T-helper 22 cell (primary cell): Measurements from ENCODE around the gene JMJD7.

ENCODE experiments used
- DNase-seq: peaks from one replicate; pipeline ENCODE4 v3.0.0-alpha.2; 2020; ENCODE audit warnings: low read depth

Gene JMJD7

DNA sequence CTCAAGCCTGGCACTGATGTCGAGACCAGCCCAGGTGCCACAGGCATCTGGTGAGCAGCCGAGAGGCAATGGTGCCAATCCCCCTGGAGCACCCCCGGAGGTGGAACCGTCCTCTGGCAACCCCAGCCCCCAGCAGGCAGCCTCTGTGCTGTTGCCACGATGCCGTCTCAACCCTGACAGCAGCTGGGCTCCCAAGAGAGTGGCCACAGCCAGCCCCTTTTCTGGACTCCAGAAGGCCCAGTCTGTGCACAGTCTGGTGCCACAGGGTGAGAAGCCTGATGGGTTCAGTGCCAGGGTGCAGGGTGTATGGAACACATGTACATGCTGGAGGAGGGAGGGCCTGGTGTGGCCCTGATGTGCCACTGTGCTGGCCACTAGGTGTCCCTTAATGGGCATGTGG is 4.9 kb upstream of the JMJD7 start:
- no peak for DNase-seq

GRCh38 chr15:41823502-41823901 is 4.4 kb upstream of the JMJD7 start:
- no peak for DNase-seq

DNA sequence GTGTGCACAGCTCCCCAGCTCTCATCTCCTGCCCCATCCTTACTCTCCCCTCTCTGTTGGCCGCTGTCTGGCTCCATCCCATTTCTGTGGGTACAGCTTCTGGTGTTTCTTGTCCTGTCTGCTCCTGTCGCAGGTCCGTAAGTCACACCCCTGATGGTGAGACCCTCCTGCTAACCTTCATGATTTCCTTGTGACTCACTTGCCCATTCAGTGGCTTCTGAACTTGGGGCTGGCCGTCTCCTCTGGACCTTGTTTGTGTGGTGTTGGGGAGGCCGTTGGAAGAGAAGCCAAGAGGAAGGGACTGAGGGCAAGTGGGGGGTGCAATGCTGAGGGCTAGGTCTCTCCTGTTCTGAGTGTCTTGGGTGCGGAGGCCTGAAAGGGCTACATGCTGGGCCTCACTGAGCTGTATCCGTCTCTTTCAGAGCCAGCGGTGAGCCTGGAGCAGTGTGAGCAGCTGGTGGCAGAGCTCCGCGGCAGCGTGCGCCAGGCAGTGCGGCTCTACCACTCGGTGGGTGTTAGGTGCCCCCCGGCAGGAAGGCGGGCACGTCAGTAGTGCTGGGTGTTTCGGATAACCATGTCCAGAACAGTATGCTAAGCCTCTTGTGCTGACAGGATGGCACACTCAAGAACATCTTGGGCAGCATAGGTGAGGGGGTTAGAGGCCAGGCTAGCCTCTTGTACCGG is 3.7 kb upstream of the JMJD7 start:
- no peak for DNase-seq

GRCh38 chr15:41825145-41825544 is 2.7 kb upstream of the JMJD7 start:
- DNase-seq: no peak

- no peak for DNase-seq
These were observed 2.0 kb upstream of the JMJD7 start for GRCh38 chr15:41825572-41826535.

- DNase-seq: peak; percentile 41
These were observed 507 bp upstream of the JMJD7 start for GRCh38 chr15:41827290-41827879.

DNA sequence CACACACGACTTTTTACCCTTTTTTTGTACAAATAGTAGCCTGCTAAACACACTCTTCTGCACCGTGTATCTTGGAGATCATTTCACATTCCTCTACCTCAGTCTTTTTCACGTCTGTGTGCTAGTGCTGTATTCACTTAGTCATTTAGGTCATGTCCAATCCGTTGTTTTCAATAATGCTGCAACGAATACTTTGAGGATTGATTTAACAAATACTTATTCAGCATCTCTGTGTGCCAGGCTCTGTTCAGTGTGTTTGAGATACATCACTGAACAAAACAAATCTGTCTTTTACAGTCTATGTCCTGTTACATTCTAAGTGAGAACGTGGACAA is 882 bp downstream of the JMJD7 start:
- DNase-seq: no peak

DNA sequence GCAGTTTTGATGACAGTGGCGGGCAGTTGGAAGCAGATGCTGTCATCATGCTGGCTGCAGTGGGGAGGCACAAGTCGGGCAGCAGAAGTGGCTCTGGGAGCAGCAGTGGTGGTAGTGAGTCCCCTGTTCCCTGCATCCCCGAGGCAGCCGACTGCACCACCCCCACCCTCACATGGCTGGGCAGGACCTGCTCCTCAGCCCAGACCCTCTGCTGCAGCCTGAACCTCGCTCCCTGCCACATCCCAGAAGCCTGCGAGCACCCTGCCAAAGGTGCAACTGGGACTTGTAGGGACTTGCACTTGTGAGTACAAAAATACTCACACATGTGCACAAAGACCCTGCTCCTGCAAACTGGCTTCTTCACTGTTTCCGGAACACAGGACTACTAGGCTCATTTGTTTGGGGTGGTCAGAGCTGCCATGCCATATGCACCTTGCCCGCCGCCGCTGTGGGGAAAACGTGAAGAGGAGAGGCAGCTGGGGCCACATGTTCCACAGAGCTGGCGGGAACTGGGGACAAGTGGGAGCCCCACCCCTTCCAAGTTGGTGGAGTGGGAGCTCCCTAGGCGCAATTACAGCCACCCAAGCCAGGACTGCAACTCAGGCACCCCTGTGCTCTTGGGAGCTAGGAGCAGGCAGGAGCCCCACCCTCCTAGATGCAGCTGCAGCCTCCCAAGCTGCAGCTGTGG is 2.2 kb downstream of the JMJD7 start:
- no peak for DNase-seq

DNA sequence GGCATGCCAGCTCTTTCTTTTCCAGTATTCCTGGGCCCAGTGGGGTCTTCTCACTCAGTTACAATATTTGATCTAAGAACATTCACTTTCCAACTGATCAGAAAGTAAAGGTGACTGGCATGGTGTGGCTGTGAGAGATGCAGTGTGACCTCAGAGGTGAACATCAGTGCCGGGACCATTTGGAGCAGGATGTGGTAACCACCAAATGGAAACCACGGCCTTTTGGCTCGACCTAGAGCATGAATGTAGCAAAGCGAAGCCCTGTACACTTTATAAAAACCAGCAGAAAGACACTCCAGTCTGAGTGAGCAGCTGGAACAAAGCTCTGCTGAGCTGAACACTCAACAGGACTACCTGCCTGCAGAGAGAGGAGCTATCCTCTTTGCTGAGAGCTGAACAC is 3.4 kb downstream of the JMJD7 start:
- peak; percentile 32 for DNase-seq

GRCh38 chr15:41832208-41832607 is 4.3 kb downstream of the JMJD7 start:
- no peak for DNase-seq

DNA sequence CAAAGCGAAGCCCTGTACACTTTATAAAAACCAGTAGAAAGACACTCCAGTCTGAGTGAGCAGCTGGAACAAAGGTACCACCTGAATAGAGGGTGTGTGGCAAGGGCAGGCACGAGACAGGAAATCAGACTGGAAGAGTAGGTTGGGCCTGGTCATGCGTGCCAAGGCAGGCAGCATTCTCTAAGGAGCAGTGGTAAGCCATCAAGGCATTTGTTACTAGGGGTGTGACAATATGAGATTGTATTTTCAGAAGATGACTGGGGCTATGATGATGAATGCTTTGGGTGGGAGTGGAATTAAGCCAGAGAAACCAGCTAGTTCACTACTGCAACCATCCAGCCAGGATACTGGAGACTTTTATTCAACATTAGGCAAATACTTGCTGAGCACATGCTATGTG is 5.0 kb downstream of the JMJD7 start:
- no peak for DNase-seq

- no peak for DNase-seq
These were observed 6.2 kb downstream of the JMJD7 start for GRCh38 chr15:41834096-41834495.

GRCh38 chr15:41836073-41836472 is 8.2 kb downstream of the JMJD7 start:
- no peak for DNase-seq

DNA sequence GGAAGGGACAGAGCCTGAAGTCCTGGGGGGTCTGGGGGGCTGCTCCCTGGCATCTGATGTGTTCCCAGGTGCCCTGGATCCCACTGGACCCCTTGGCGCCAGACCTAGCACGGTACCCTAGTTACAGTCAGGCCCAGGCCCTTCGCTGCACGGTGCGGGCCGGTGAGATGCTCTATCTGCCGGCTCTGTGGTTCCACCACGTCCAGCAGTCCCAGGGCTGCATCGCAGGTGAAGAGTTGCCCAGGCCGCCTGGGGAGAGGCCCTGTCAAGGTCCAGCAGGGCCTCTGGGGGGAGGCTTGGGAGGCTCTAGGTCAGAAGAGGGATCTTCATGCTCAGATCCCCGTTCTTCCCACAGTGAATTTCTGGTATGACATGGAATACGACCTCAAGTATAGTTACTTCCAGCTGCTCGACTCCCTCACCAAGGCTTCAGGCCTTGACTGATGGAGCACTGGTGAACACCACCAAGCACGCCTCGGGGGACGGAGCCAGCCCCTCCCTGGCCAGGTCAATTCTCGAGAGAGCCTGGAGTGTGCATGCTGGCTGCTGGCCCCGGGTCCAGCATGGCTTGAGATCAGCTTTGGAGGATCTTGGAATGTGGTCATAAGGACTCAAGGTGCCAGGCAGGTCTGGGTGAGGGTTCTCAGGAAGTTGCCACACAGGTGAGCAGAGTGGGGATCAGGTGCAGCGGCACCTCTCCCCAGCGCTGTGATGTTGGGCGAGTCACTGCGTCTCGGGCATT is 9.0 kb downstream of the JMJD7 start:
- no peak for DNase-seq

- DNase-seq: no peak
These were observed 10.6 kb downstream of the JMJD7 start, which contains the start of gene PLA2G4B for GRCh38 chr15:41838400-41838897. PLA2G4B (plus strand) TSS chr15:41838847; CDS start chr15:41838914, 67 bp downstream.

DNA sequence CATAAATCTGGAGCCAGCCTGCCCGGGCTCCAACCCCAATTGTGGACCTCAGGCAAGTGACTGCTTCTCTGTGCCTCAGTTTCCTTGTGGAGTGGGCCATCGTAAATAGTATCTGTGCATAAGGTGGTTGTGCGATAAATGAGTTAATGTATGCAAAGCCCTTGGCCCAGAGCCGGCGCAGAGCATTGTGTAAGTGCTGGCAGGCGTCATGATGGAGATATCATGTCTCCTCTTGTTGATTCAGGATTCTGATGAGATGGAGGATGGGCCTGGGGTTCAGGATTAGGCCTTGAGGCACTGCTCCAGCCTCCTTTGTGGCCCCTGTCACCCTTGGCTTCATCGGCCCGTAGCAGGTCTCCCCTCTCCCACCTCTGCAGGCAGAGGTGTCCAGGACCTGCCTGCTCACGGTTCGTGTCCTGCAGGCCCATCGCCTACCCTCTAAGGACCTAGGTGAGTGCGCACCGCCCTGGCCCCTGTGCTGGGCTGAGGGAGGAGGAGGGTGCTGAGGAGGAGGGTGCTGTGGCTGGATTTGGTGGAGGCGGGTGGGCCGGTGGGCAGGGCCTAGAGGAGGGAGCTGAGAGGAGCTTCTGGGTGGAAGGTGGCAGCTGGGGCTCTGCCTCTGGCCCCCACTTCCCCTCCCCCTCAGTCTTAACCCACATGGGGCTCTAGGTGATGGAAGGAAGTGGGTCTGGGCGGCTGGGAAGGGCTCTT is 12.0 kb downstream of the JMJD7 start:
- no peak for DNase-seq

- DNase-seq: no peak
These were observed 12.8 kb downstream of the JMJD7 start for GRCh38 chr15:41840673-41841072.

DNA sequence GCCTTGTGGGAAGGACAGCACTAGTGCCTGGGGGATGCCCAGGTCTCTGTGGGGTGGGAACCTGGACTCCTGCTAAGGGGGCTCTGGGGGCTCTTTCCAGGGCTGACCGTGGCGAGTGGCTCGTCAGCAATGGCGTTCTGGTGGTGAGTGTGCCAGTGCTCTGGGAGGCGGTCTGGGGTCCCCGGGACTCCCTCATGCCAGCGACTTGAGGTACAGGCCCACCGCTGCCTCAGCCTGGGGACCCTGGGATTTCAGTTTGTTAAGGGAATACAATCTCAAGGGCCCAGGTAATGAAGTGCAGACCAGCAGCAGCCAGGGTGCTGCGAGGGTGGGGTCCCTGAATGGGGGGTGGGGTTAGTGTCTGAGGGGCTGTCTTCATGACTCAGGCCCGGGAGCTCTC is 13.2 kb downstream of the JMJD7 start:
- DNase-seq: no peak

DNA sequence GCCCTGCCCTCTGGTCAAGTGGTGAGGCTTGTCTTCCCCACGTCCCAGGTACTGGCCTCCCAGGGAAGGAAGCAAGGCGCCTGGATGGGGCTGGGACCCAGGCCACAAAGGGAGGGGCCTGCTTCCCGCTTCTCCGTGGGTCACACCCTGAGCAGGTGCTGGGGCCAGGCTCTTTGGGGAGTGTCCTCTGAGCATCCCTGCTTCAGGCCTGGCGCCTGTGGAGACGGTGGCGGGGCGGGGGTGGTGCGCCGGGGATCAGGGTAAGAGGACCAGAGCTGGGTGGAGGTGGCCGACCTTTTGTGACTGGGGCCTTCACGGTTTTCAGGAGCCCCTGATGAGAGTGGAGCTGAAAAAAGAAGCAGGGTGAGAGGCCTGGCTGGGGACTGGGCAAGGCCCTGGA is 14.3 kb downstream of the JMJD7 start:
- no peak for DNase-seq

DNA sequence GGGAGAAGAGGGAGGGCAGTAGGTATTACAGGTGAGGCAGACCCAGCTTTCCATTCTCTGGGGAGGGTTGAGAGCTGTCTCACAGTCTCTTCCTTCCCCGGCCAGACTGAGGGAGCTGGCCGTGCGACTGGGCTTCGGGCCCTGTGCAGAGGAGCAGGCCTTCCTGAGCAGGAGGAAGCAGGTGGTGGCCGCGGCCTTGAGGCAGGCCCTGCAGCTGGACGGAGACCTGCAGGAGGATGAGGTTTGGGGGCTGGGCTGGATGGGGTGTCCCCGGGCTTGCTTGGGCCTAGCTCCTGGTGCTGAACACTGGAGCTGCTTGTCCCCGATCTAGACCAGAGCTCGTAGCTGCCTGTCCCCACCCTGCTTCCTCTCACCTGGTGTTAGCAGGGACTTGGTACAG is 15.7 kb downstream of the JMJD7 start:
- DNase-seq: no peak

GRCh38 chr15:41844814-41845213 is 16.9 kb downstream of the JMJD7 start:
- DNase-seq: no peak
